ENCODE results near the gene KLK1. TPM values are rescaled to one million over a fixed set of nuclear protein-coding genes. Genes with fewer than 3 reads are reported as not detected.

KLK1 gene
- total RNA-seq, 4 donors from 2014 or later: 0.82 TPM; not detected in 3

GRCh38 chr19:50843205-50843604, 19.6 kb upstream of the KLK1 start:
- Histone ChIP-seq H3K36me3 (no peaks in the 10 kb centered on the region), H3K9me3 (peaks cover 0 to 14% of the 10 kb centered on the region in 2 donors), H3K4me3 (no peak overlapping the region), H3K4me1 (no peaks in the 10 kb centered on the region), H3K27me3 (no peaks in the 10 kb centered on the region), H3K27ac (no peak overlapping the region)
- DNase-seq: no peak
- TF ChIP-seq POLR2A (IDR thresholded peaks at IDR 0.05) (no peak), CTCF (IDR thresholded peaks at IDR 0.05) (no peak)
- intact Hi-C loops (cut with DNase I; ENCODE audit: low total_unique reads): no loop called here

GRCh38 chr19:50842130-50842529, 18.5 kb upstream of the KLK1 start:
- Histone ChIP-seq H3K36me3 (no peaks in the 10 kb centered on the region), H3K4me3 (no peak overlapping the region), H3K27me3 (no peaks in the 10 kb centered on the region), H3K9me3 (peaks cover 0 to 14% of the 10 kb centered on the region in 2 donors), H3K27ac (no peak overlapping the region), H3K4me1 (no peaks in the 10 kb centered on the region)
- intact Hi-C loops (cut with DNase I; ENCODE audit: low total_unique reads): no loop called here
- TF ChIP-seq POLR2A (IDR thresholded peaks at IDR 0.05) (no peak), CTCF (IDR thresholded peaks at IDR 0.05) (no peak)
- no peak for DNase-seq

- intact Hi-C loops (cut with DNase I; ENCODE audit: low total_unique reads): no loop called here
- TF ChIP-seq POLR2A (IDR thresholded peaks at IDR 0.05) (no peak), CTCF (IDR thresholded peaks at IDR 0.05) (no peak)
- no peak for DNase-seq
- Histone ChIP-seq H3K36me3 (no peaks in the 10 kb centered on the region), H3K27me3 (peaks cover 0 to 2% of the 10 kb centered on the region in 2 donors), H3K9me3 (peaks cover 0 to 14% of the 10 kb centered on the region in 2 donors), H3K4me3 (no peak overlapping the region), H3K27ac (no peak overlapping the region), H3K4me1 (peaks cover 0 to 9% of the 10 kb centered on the region in 2 donors)
Measured at GRCh38 chr19:50839712-50840655, 16.4 kb upstream of the KLK1 start.

GRCh38 chr19:50838239-50838638, 14.7 kb upstream of the KLK1 start:
- peaks cover 0 to 9% of the 10 kb centered on the region in 2 donors for H3K27me3 ChIP-seq
- no peak overlapping the region for H3K27ac ChIP-seq
- no peak for DNase-seq
- TF ChIP-seq POLR2A (IDR thresholded peaks at IDR 0.05) (no peak), CTCF (IDR thresholded peaks at IDR 0.05) (peak in 1 of 4 experiments; percentile 5)
- no peak overlapping the region for H3K4me3 ChIP-seq
- peaks cover 0 to 9% of the 10 kb centered on the region in 2 donors for H3K4me1 ChIP-seq
- H3K36me3 ChIP-seq: no peaks in the 10 kb centered on the region
- intact Hi-C loops (cut with DNase I; ENCODE audit: low total_unique reads): no loop called here
- H3K9me3 ChIP-seq: peaks cover 0 to 6% of the 10 kb centered on the region in 2 donors

GRCh38 chr19:50837300-50837699, 13.7 kb upstream of the KLK1 start:
- DNase-seq: no peak
- no peak overlapping the region for H3K4me3 ChIP-seq
- H3K9me3 ChIP-seq: peaks cover 0 to under 1% of the 10 kb centered on the region in 2 donors
- intact Hi-C loops (cut with DNase I; ENCODE audit: low total_unique reads): no loop called here
- H3K4me1 ChIP-seq: peaks cover 0 to 9% of the 10 kb centered on the region in 2 donors
- H3K27ac ChIP-seq: no peak overlapping the region
- TF ChIP-seq CTCF (IDR thresholded peaks at IDR 0.05): no peak
- no peak for TF ChIP-seq POLR2A (IDR thresholded peaks at IDR 0.05)
- no peaks in the 10 kb centered on the region for H3K36me3 ChIP-seq
- H3K27me3 ChIP-seq: peaks cover 0 to 9% of the 10 kb centered on the region in 2 donors
